Measurements from ENCODE around the gene KIAA1614. TPM values are rescaled to one million over a fixed set of nuclear protein-coding genes. Genes with fewer than 3 reads are reported as not detected.

The KIAA1614 gene
- total and polyA plus RNA-seq, 4 donors = 2.1 to 6.4 (median 4.5) TPM

DNA sequence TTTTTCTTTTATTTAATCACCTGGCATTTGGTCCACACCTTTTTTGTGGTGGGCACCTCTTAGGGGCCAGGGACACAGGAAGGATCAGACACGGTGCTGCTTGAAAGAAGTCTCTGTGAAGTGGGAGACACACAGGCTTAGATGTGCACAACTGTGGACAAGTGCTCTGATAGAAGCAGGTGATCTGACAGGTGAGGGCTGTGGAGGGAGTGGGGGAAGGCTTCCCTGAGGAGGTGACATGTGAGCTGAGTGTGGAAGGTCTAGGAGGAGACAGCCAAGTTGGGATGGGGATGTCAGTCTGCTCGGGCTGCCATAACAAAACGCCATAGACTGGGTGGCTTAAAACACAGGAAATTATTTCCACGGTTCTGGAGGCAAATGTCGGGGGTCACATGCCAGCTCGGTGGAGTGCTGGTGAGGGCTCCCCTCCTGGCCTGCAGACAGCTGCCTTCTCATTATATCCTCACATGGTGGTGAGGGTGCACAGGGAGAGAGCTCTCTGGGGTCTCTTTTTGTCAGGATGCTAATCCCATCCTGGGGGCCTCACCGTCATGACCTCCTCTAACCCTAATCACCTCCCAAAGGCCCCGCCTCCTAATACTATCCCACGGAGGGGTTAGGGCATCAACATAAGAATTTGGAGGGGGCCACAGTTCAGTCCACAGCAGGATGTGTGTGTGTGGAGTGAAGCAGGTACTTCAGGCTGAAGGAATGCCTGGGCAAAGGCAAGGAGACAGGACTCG, 5.2 kb upstream of the KIAA1614 start:
- ATAC-seq (ENCODE audit: insufficient read depth, low FRiP score) (no peak), DNase-seq (no peak)
- WGBS, 2 donors = 80 to 89% methylated on average over 10 of the region's 10 CpGs
- Histone ChIP-seq H3K36me3 (ENCODE audit: control insufficient read depth in 4 of 4, insufficient read depth in 4 of 4, low read length in 4 of 4) (no peaks in the 10 kb centered on the region), H3K4me3 (no peak overlapping the region), H3K4me1 (ENCODE audit: control insufficient read depth in 5 of 5, insufficient read depth in 5 of 5, low read length in 5 of 5) (peaks cover 0 to 11% (median 0%) of the 10 kb centered on the region in 5 donors), H3K27ac (ENCODE audit: low read depth in 1 of 2, low read length in 1 of 2) (no peak overlapping the region), H3K27me3 (ENCODE audit: control insufficient read depth in 3 of 3, insufficient read depth in 3 of 3, low read length in 2 of 3) (no peaks in the 10 kb centered on the region), H3K9me3 (ENCODE audit: control insufficient read depth in 4 of 4, insufficient read depth in 3 of 4, low read length in 3 of 4) (no peaks in the 10 kb centered on the region), H3K9ac (ENCODE audit: insufficient read depth in 1 of 2, low read length in 2 of 2) (no peak overlapping the region)
- TF ChIP-seq, protein P1, sequence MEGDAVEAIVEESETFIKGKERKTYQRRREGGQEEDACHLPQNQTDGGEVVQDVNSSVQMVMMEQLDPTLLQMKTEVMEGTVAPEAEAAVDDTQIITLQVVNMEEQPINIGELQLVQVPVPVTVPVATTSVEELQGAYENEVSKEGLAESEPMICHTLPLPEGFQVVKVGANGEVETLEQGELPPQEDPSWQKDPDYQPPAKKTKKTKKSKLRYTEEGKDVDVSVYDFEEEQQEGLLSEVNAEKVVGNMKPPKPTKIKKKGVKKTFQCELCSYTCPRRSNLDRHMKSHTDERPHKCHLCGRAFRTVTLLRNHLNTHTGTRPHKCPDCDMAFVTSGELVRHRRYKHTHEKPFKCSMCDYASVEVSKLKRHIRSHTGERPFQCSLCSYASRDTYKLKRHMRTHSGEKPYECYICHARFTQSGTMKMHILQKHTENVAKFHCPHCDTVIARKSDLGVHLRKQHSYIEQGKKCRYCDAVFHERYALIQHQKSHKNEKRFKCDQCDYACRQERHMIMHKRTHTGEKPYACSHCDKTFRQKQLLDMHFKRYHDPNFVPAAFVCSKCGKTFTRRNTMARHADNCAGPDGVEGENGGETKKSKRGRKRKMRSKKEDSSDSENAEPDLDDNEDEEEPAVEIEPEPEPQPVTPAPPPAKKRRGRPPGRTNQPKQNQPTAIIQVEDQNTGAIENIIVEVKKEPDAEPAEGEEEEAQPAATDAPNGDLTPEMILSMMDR (IDR thresholded peaks at IDR 0.05; ENCODE audit: control extremely low read depth, extremely low read depth) = no peak

DNA sequence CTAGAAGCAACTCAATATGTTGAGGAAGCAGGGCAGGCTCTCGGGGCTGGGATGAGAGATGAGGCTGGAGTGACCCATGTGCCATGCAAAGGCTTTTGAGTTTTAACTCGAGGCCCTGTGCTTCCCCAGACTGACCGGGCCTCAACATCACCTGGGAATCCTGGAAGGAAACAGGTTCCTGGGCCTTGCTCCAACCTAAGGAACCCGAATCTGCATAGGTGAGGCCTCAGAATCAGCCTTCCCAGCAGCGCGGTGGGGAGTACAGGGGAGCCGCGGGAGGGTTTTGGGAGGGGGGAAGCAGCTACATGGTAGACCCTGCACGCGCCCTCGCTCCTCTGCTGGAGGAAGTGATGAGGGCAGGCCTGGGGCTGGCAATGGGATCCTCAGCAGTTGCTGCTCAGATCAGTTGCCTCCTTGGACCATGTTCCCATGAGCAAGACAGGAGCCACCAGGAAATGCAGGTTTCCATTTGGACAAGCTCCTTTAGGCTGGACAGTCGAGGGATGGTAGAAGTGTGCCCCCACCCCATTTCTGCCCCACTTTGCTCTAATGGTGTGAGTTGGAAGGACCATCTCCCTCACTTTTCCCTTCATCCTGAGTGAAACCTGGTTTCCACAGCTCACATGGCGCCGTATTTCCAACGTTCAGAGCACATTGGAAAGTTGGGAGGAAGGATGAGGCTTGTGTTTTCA, 4.5 kb upstream of the KIAA1614 start:
- no peak overlapping the region for H3K27ac ChIP-seq (ENCODE audit: low read depth in 1 of 2, low read length in 1 of 2)
- DNase-seq = no peak
- no peaks in the 10 kb centered on the region for H3K36me3 ChIP-seq (ENCODE audit: control insufficient read depth in 4 of 4, insufficient read depth in 4 of 4, low read length in 4 of 4)
- TF ChIP-seq, protein P1 (IDR thresholded peaks at IDR 0.05; ENCODE audit: control extremely low read depth, extremely low read depth) = no peak
- H3K9me3 ChIP-seq (ENCODE audit: control insufficient read depth in 4 of 4, insufficient read depth in 3 of 4, low read length in 3 of 4) = no peaks in the 10 kb centered on the region
- H3K4me3 ChIP-seq = no peak overlapping the region
- ATAC-seq (ENCODE audit: insufficient read depth, low FRiP score) = no peak
- peaks cover 0 to 11% (median 0%) of the 10 kb centered on the region in 5 donors for H3K4me1 ChIP-seq (ENCODE audit: control insufficient read depth in 5 of 5, insufficient read depth in 5 of 5, low read length in 5 of 5)
- H3K9ac ChIP-seq (ENCODE audit: insufficient read depth in 1 of 2, low read length in 2 of 2) = no peak overlapping the region
- 91 to 94% methylated on average over 15 of the region's 15 CpGs for WGBS, 2 donors
- H3K27me3 ChIP-seq (ENCODE audit: control insufficient read depth in 3 of 3, insufficient read depth in 3 of 3, low read length in 2 of 3) = no peaks in the 10 kb centered on the region

DNA sequence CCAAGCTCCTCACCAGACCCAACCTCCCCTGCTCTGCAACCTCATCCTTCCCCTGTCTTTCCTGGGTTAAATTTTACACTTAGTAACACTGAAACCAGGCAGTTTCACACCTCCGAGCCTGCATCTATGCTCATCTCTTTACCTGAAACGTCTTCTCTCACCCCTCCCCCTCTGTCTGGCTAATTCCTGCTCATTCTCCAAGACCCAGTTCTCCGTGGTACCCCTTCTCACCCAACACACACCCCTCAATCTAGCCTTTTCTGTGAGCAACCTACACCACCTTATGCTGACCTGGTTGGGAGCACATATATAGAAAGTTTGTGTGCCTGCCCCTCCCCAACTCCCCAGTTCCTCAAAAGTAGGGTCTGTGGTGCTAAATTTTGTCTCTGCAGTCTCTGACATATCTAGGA, 3.7 kb upstream of the KIAA1614 start:
- Histone ChIP-seq H3K9me3 (ENCODE audit: control insufficient read depth in 4 of 4, insufficient read depth in 3 of 4, low read length in 3 of 4) (no peaks in the 10 kb centered on the region), H3K4me1 (ENCODE audit: control insufficient read depth in 5 of 5, insufficient read depth in 5 of 5, low read length in 5 of 5) (peaks cover 0 to 14% (median 0%) of the 10 kb centered on the region in 5 donors), H3K4me3 (no peak overlapping the region), H3K9ac (ENCODE audit: insufficient read depth in 1 of 2, low read length in 2 of 2) (no peak overlapping the region), H3K27me3 (ENCODE audit: control insufficient read depth in 3 of 3, insufficient read depth in 3 of 3, low read length in 2 of 3) (no peaks in the 10 kb centered on the region), H3K36me3 (ENCODE audit: control insufficient read depth in 4 of 4, insufficient read depth in 4 of 4, low read length in 4 of 4) (no peaks in the 10 kb centered on the region), H3K27ac (ENCODE audit: low read depth in 1 of 2, low read length in 1 of 2) (no peak overlapping the region)
- DNase-seq = no peak
- TF ChIP-seq, protein P1 (IDR thresholded peaks at IDR 0.05; ENCODE audit: control extremely low read depth, extremely low read depth) = no peak
- WGBS, 2 donors = 76 to 92% methylated on average over 3 of the region's 3 CpGs
- ATAC-seq (ENCODE audit: insufficient read depth, low FRiP score) = no peak
